GM18858 (cell line): ENCODE data around the gene IRF2BP2.
"Not testable (repeated sequence)": the region's sequence is repeated elsewhere in the genome, so short reads cannot be mapped to it uniquely, and the experiment has no call there.

ENCODE experiments used
- ATAC-seq: cut with Tn5 transposase; IDR thresholded peaks from one replicate; pipeline ENCODE4 v1.9.1; 2021; ENCODE audit not compliant: unreplicated experiment

IRF2BP2 gene

GRCh38 chr1:234602334-234603220 is 7.4 kb downstream of the IRF2BP2 start:
- ATAC-seq, result no peak

GRCh38 chr1:234601301-234602017 is 8.5 kb downstream of the IRF2BP2 start:
- ATAC-seq, result no peak

GRCh38 chr1:234600418-234601281 is 9.3 kb downstream of the IRF2BP2 start:
- no peak for ATAC-seq

- peak; percentile 46 for ATAC-seq
These were observed 10.2 kb downstream of the IRF2BP2 start for GRCh38 chr1:234599617-234600417.

- ATAC-seq, result no peak
These were observed 10.9 kb downstream of the IRF2BP2 start for GRCh38 chr1:234598974-234599616.

- ATAC-seq, result no peak
These were observed 12.1 kb downstream of the IRF2BP2 start for GRCh38 chr1:234597894-234598293.

GRCh38 chr1:234595899-234596298 is 14.1 kb downstream of the IRF2BP2 start:
- no peak for ATAC-seq

GRCh38 chr1:234594575-234594974 is 15.4 kb downstream of the IRF2BP2 start:
- not testable (repeated sequence) for ATAC-seq

GRCh38 chr1:234593771-234594504 is 16.0 kb downstream of the IRF2BP2 start:
- ATAC-seq, result no peak

GRCh38 chr1:234593109-234593508 is 16.9 kb downstream of the IRF2BP2 start:
- ATAC-seq, result no peak

- no peak for ATAC-seq
These were observed 17.7 kb downstream of the IRF2BP2 start for GRCh38 chr1:234592240-234592639.

- ATAC-seq, result no peak
These were observed 18.8 kb downstream of the IRF2BP2 start for GRCh38 chr1:234591131-234591530.

- ATAC-seq, result no peak
These were observed 19.9 kb downstream of the IRF2BP2 start for GRCh38 chr1:234589854-234590620.

- ATAC-seq, result no peak
These were observed 20.7 kb downstream of the IRF2BP2 start for GRCh38 chr1:234589064-234589800.

GRCh38 chr1:234588386-234588785 is 21.6 kb downstream of the IRF2BP2 start:
- no peak for ATAC-seq

GRCh38 chr1:234586892-234587485 is 23.0 kb downstream of the IRF2BP2 start:
- ATAC-seq, result no peak

- no peak for ATAC-seq
These were observed 23.7 kb downstream of the IRF2BP2 start for GRCh38 chr1:234586304-234586703.
